ENCODE results near the gene ZNF236.

ZNF236 gene

GRCh38 chr18:76892832-76893231 is 70.5 kb downstream of the ZNF236 start:
- H3K27ac ChIP-seq, result no peak overlapping the region
- TF ChIP-seq CTCF (IDR thresholded peaks at IDR 0.05) (no peak), ZFX (IDR thresholded peaks at IDR 0.05; ENCODE audit: borderline replicate concordance) (no peak)

GRCh38 chr18:76894566-76895346 is 72.4 kb downstream of the ZNF236 start:
- no peak for TF ChIP-seq ZFX (IDR thresholded peaks at IDR 0.05; ENCODE audit: borderline replicate concordance)
- H3K27ac ChIP-seq, result no peak overlapping the region

GRCh38 chr18:76895498-76895897 is 73.1 kb downstream of the ZNF236 start:
- TF ChIP-seq CTCF (IDR thresholded peaks at IDR 0.05) (no peak), ZFX (IDR thresholded peaks at IDR 0.05; ENCODE audit: borderline replicate concordance) (no peak)
- H3K27ac ChIP-seq, result no peak overlapping the region

GRCh38 chr18:76896677-76897076 is 74.3 kb downstream of the ZNF236 start:
- TF ChIP-seq ZFX (IDR thresholded peaks at IDR 0.05; ENCODE audit: borderline replicate concordance) (no peak), CTCF (IDR thresholded peaks at IDR 0.05) (no peak)
- no peak overlapping the region for H3K27ac ChIP-seq

DNA sequence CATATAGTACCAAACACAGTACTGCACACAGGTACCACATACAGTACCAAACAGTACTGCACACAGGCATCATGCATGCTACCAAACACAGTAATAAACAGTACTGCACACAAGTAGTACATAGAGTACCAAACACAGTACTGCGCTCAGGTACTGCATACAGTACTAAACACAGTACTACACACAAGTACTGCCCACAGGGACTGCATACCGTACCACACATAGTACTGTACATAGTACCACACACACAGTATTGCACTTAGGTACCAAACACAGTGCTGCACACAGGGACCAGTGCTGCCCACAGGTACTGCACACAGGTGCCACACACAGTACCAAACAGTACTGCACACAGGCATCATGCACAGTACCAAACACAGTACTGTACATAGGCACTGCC is 74.9 kb downstream of the ZNF236 start:
- TF ChIP-seq CTCF (IDR thresholded peaks at IDR 0.05) (no peak), ZFX (IDR thresholded peaks at IDR 0.05; ENCODE audit: borderline replicate concordance) (no peak)
- no peak overlapping the region for H3K27ac ChIP-seq

- no peak for TF ChIP-seq ZFX (IDR thresholded peaks at IDR 0.05; ENCODE audit: borderline replicate concordance)
- TF ChIP-seq CTCF (IDR thresholded peaks at IDR 0.05), result no peak
- H3K27ac ChIP-seq, result no peak overlapping the region
Observed at GRCh38 chr18:76903386-76903785, 81.0 kb downstream of the ZNF236 start.

- no peak overlapping the region for H3K27ac ChIP-seq
- TF ChIP-seq ZFX (IDR thresholded peaks at IDR 0.05; ENCODE audit: borderline replicate concordance) (no peak), CTCF (IDR thresholded peaks at IDR 0.05) (no peak)
Observed at GRCh38 chr18:76905821-76906220, 83.5 kb downstream of the ZNF236 start.

GRCh38 chr18:76908277-76908676 is 85.9 kb downstream of the ZNF236 start:
- no peak overlapping the region for H3K27ac ChIP-seq
- TF ChIP-seq ZFX (IDR thresholded peaks at IDR 0.05; ENCODE audit: borderline replicate concordance), result no peak
- TF ChIP-seq CTCF (IDR thresholded peaks at IDR 0.05), result no peak

Data from 22Rv1 (cell line).